NCI-H1930 (cell line): ENCODE measurements around the gene NEU1.
"Not testable (repeated sequence)": the region's sequence is repeated elsewhere in the genome, so short reads cannot be mapped to it uniquely, and the experiment has no call there.

Experiments
- DNase-seq, 2 experiments: peaks; one replicate each; lab custom pipeline; 2025; lab: John Stamatoyannopoulos, UW

NEU1 gene

DNA sequence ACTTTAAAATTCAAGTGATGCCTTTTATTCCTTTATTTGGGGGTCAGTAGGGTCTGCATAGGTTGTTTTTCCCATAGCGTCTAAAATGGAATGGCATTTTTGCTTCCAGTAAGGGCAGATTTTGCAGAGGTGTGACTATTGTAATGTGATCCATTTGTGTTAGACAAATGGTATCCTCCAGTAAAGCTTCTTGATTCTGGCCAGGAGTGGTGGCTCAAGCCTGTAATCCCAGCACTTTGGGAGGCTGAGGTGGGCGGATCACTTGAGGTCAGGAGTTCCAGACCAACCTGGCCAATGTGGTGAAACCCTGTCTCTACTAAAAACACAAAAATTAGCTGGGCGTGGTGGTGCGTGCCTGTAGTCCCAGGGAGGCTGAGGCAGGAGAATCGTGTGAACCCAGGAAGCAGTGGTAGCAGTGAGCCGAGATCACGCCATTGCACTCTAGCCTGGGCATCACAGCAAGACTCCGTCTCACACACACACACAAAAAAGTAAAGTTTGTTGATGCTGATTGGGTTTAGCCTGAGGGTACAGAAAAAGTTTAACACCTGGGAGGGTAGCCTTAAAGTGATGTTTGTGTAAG lies 44.6 kb downstream of the NEU1 start:
- not testable (repeated sequence) for DNase-seq

DNA sequence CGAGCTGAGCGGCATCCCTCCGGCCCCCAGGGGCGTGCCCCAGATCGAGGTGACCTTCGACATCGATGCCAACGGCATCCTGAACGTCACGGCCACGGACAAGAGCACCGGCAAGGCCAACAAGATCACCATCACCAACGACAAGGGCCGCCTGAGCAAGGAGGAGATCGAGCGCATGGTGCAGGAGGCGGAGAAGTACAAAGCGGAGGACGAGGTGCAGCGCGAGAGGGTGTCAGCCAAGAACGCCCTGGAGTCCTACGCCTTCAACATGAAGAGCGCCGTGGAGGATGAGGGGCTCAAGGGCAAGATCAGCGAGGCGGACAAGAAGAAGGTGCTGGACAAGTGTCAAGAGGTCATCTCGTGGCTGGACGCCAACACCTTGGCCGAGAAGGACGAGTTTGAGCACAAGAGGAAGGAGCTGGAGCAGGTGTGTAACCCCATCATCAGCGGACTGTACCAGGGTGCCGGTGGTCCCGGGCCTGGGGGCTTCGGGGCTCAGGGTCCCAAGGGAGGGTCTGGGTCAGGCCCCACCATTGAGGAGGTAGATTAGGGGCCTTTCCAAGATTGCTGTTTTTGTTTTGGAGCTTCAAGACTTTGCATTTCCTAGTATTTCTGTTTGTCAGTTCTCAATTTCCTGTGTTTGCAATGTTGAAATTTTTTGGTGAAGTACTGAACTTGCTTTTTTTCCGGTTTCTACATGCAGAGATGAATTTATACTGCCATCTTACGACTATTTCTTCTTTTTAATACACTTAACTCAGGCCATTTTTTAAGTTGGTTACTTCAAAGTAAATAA lies 45.3 kb downstream of the NEU1 start:
- not testable (repeated sequence) for DNase-seq

DNA sequence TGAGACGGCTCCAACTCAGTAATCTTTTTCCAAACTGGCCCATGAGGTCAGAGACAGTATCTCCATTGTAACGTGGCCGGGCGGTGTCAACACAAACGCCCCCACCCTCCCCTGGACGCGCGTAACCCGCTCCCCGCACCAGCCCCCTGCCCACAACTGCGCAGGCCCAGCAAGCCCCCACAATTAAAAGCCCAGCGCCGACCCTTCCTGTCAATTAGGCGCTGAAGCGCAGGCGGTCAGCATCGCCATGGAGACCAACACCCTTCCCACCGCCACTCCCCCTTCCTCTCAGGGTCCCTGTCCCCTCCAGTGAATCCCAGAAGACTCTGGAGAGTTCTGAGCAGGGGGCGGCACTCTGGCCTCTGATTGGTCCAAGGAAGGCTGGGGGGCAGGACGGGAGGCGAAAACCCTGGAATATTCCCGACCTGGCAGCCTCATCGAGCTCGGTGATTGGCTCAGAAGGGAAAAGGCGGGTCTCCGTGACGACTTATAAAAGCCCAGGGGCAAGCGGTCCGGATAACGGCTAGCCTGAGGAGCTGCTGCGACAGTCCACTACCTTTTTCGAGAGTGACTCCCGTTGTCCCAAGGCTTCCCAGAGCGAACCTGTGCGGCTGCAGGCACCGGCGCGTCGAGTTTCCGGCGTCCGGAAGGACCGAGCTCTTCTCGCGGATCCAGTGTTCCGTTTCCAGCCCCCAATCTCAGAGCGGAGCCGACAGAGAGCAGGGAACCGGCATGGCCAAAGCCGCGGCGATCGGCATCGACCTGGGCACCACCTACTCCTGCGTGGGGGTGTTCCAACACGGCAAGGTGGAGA lies 47.4 kb downstream of the NEU1 start, which contains the start of the genes HSPA1A and HSPA1L:
HSPA1A (plus strand) TSS at position 519 of the 814 bp plus-strand sequence; CDS start at position 733, 214 bp downstream.
HSPA1L (minus strand) TSS at position 259 of the 814 bp plus-strand sequence. CDS start 3,311 bp downstream, outside the sequence.
- DNase-seq, result peak; percentile 95 to 97

DNA sequence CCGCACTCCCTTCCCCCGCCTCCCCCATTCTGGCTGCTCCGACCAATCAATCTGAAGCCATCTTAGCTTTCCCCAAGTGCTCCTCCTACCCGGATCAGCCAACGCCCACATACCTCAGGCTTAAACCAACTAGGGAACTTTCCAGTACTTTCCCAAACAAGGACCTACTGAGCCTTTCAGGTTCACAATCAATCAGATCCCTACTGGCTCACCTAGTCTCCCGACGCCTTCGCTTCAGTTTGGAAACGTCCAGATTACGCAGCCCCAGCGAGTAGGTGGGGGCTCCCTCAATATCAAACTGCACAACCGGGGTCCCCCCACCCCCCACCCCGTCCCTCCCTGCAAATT lies 48.0 kb downstream of the NEU1 start:
- peak; percentile 90 to 93 for DNase-seq

DNA sequence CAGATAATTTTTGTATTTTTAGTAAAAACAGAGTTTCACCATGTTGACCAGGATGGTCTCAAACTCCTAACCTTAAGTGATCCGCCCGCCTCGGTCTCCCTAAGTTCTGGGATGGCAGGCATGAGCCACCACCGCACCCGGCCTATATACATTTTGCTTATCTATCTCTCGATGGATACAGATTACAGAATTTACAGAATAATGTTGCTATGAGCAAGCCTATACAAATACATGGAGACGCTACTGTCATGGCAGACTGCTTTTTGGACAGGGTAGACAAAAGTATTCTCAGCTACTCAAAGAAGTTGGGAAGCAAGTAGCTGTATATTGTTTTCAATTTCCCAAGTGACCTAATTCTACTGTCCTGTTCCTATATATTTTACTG lies 49.2 kb downstream of the NEU1 start:
- no peak for DNase-seq

DNA sequence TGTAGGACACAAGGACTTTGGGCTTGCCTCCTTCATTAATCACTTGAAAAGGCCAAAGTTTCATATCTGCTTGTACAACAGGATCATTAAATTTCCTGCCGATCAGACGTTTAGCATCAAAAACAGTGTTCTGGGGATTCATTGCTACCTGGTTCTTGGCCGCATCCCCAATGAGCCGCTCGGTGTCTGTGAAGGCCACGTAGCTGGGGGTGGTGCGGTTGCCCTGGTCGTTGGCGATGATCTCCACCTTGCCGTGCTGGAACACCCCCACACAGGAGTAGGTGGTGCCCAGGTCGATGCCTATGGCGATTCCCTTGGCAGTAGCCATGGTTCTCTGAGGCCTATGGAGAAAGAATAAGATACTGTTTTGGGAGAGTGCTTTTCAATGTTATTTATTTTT lies 51.0 kb downstream of the NEU1 start:
- DNase-seq, result no peak

DNA sequence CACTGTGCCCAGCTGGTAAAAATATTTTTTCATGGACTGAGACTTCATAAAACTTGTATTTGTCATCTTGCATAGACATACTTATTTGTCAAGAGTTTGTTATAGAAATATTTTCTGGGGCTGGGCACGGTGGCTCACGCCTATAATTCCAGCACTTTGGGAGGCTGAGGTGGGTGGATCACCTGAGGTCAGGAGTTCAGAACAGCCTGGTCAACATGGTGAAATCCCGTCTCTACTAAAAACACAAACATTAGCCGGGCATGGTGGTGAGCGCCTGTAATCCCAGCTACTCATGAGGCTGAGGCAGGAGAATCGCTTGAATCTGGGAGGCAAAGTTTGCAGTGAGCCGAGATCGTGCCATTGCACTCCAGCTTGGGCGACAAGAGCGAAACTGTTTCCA lies 54.0 kb downstream of the NEU1 start:
- not testable (repeated sequence) for DNase-seq
